HEK293T (cell line): ENCODE results near the gene DROSHA.

Experiments used
- ARNT ChIP-seq: fragments of 450-650 bp; IDR thresholded peaks from 2 replicates; pipeline ENCODE4 v1.6.1; 2017; ENCODE audit warnings: mild to moderate bottlenecking
- FOXA1 ChIP-seq: fragments of 450-650 bp; IDR thresholded peaks from 2 replicates; pipeline ENCODE4 v1.6.1; 2016; ENCODE audit warnings: mild to moderate bottlenecking
- FOXK2 ChIP-seq: fragments of 450-650 bp; IDR thresholded peaks from 2 replicates; pipeline ENCODE4 v1.6.1; 2016; ENCODE audit warnings: mild to moderate bottlenecking
- L3MBTL2 ChIP-seq: fragments of 450-650 bp; conservative IDR thresholded peaks from 2 replicates; pipeline ENCODE4 v1.6.1; 2016; ENCODE audit warnings: mild to moderate bottlenecking
- SP1 ChIP-seq: fragments of 450-650 bp; IDR thresholded peaks from 2 replicates; pipeline ENCODE4 v1.6.1; 2017
- SUZ12 ChIP-seq: fragments of 450-650 bp; IDR thresholded peaks from 2 replicates; pipeline ENCODE4 v1.6.1; 2016; ENCODE audit warnings: mild to moderate bottlenecking
- TARDBP ChIP-seq: fragments of 450-650 bp; IDR thresholded peaks from 2 replicates; pipeline ENCODE4 v1.6.1; 2016
- TF ChIP-seq, protein P1 (sequence below): fragments of 450-650 bp; IDR thresholded peaks from 2 replicates; pipeline ENCODE4 v1.6.1; 2016

DNA sequence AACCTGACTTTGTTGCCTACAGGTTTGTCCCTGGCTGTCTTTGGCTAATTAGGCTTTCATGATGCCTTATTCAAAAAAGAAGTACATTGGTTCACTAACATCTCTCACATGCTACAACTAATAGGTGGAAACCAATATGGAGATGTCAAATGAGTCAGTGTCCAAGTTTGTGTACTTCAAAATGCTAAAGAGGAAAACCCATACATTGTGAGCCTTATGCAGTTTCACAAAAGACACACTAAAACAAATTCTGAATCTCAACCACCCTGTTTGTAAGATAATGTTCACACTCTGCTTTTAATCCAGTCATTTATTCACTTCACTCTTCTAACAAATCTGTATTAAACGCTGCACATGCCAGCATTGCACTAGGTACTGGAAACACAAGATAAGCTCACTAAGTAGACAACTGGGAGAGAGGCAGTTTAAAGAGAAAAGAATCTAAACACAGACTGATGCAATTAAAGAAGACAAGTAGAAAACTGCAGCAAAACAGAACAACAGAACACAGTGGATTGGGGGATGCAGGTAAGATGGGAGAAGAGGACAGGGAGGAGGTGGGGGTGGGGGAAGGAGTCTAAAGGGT, 104.1 kb downstream of the DROSHA start:
- TF ChIP-seq SUZ12 (no peak), ARNT (no peak), SP1 (no peak), FOXA1 (no peak), TARDBP (no peak), L3MBTL2 (no peak), FOXK2 (no peak)
- TF ChIP-seq, protein P1, sequence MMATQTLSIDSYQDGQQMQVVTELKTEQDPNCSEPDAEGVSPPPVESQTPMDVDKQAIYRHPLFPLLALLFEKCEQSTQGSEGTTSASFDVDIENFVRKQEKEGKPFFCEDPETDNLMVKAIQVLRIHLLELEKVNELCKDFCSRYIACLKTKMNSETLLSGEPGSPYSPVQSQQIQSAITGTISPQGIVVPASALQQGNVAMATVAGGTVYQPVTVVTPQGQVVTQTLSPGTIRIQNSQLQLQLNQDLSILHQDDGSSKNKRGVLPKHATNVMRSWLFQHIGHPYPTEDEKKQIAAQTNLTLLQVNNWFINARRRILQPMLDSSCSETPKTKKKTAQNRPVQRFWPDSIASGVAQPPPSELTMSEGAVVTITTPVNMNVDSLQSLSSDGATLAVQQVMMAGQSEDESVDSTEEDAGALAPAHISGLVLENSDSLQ = no peak
